GM18519 (cell line): ENCODE results near the gene MLXIPL.
"Not testable (repeated sequence)": the region's sequence is repeated elsewhere in the genome, so short reads cannot be mapped to it uniquely, and the experiment has no call there.

ENCODE experiments used
- ATAC-seq: cut with Tn5 transposase; IDR thresholded peaks from one replicate; pipeline ENCODE4 v1.9.1; 2021; ENCODE audit warnings: mild to moderate bottlenecking, moderate library complexity; ENCODE audit not compliant: unreplicated experiment, low FRiP score

The MLXIPL gene

GRCh38 chr7:73557108-73557396 lies 67.3 kb downstream of the MLXIPL start:
- peak; percentile 71 for ATAC-seq

DNA sequence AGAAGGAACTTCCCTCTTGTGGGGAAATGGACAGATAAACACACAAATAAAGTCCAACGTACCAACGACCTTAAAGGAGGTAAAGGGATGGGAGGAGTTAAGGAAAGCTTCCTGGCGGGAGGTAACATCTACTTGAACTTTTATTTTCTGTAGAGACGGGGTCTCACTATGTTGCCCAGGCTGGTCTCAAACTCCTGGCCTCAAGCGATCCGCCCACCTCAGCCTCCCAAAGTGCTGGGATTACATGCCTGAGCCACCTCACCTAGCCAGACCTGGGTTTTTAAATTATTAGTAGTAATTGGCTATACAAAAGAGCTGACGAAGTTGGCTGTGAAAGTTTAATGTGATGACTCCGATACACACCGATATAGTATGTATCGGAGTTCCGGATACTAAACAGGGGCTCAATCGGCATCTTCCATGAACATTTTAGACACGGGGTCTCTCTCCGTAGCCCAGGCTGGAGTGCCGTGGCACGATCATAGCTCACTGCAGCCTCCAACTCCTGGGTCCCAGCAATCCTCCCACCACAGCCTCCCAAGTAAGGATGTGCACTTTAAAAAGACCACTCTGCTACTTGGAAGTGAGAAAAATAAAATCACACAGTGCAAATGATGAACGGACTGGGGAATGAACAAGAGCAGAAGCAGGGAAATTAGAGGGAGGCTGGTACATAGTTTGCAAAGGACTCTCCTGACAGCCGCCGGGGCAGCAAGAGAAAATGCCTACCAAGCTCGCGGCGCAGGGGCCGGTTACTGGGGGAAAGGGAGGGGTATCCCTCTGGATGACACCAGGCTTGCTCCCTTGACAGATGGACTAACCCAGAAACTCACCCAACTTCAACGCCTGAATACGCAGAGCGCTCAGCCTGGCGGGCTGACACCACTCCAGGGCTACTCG lies 67.9 kb downstream of the MLXIPL start:
- ATAC-seq: no peak

DNA sequence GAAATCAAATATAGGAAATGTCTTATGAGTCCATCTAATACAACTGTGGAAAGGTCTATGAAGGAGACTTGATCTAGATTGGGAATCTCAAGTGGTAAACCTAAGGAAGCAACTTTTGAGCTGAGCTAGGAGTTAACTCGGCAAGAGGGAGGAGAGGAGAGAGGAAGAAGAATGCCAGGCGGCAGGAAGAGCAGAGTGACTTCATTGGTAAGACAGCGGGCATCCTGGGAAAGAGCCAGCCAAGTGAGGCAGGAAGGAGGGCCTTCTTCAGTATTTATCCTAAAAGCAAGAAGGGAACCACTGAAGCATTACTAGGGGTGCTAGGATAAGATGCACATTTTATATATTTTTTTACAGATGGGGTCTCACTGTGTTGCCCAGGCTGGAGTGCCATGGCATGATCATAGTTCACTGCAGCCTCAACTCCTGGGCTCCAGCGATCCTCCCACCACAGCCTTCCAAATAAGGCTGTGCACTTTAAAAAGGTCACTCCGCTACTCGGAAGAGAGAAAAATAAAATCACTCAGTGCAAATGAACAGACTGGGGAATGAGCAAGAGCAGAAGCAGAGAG lies 68.8 kb downstream of the MLXIPL start:
- ATAC-seq: no peak

DNA sequence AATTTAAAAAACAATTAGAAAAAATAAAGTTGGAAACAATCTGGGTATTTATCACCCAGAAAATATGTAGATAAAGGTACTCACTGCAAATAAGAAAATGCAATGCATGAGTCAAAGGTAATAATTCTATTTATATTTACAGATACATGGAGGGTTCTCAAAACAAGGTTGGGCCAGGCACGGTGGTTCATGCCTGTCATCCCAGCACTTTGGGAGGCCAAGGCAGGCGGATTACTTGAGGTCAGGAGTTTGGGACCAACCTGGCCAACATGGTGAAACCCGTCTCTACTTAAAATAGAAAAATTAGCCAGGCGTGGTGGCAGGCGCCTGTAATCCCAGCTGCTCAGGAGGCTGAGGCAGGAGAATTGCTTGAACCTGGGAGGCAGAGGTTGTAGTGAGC lies 74.2 kb downstream of the MLXIPL start:
- ATAC-seq: not testable (repeated sequence)

DNA sequence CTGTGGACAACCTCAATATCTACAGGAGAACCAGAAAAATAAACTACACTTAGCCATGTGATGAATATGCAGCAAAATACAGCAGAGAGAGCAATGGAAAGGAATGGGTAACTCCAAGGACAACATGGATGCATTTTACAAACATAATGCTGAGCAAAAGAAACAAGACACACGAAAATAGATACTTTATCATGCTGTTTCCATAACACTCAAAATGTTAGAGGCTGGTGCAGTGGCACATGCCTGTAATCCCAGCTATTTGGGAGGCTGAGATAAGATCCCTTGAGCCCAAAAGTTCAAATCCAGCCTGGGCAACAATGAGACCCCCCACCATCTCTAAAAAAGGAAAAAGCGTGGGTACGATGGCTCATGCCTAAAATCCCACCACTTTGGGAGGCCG lies 75.1 kb downstream of the MLXIPL start:
- no peak for ATAC-seq

- no peak for ATAC-seq
These were observed 76.5 kb downstream of the MLXIPL start for GRCh38 chr7:73547841-73548240.

GRCh38 chr7:73544678-73545077 lies 79.6 kb downstream of the MLXIPL start:
- no peak for ATAC-seq
